BLaER1 (cell line): ENCODE data around the gene ARHGAP26.
A peak's percentile ranks its signal among the peaks of the same experiment; 100 is the strongest.

Experiments used
- H3K27ac ChIP-seq: shearing (Covaris generic); formaldehyde crosslinking; 2 replicates; pipeline ENCODE4 v1.8.1; 2022
- H3K27me3 ChIP-seq: shearing (Covaris generic); formaldehyde crosslinking; 2 replicates; pipeline ENCODE4 v1.8.1; 2022
- H3K36me3 ChIP-seq: shearing (Covaris generic); formaldehyde crosslinking; 2 replicates; pipeline ENCODE4 v1.8.1; 2022
- H3K4me1 ChIP-seq: shearing (Covaris generic); formaldehyde crosslinking; 2 replicates; pipeline ENCODE4 v1.8.1; 2022
- H3K4me2 ChIP-seq: shearing (Covaris generic); formaldehyde crosslinking; 2 replicates; pipeline ENCODE4 v1.8.1; 2022
- H3K4me3 ChIP-seq: shearing (Covaris generic); formaldehyde crosslinking; 2 replicates; pipeline ENCODE4 v1.8.1; 2022
- H3K9ac ChIP-seq: shearing (Covaris generic); formaldehyde crosslinking; 2 replicates; pipeline ENCODE4 v1.8.1; 2022
- H3K9me3 ChIP-seq: shearing (Covaris generic); formaldehyde crosslinking; 2 replicates; pipeline ENCODE4 v1.8.1; 2022
- H4K20me1 ChIP-seq: shearing (Covaris generic); formaldehyde crosslinking; 2 replicates; pipeline ENCODE4 v1.8.1; 2022
- Cebpa-rat ChIP-seq: shearing (Covaris generic); IDR thresholded peaks from 2 replicates; pipeline ENCODE4 v1.8.1; 2022

ARHGAP26 gene

DNA sequence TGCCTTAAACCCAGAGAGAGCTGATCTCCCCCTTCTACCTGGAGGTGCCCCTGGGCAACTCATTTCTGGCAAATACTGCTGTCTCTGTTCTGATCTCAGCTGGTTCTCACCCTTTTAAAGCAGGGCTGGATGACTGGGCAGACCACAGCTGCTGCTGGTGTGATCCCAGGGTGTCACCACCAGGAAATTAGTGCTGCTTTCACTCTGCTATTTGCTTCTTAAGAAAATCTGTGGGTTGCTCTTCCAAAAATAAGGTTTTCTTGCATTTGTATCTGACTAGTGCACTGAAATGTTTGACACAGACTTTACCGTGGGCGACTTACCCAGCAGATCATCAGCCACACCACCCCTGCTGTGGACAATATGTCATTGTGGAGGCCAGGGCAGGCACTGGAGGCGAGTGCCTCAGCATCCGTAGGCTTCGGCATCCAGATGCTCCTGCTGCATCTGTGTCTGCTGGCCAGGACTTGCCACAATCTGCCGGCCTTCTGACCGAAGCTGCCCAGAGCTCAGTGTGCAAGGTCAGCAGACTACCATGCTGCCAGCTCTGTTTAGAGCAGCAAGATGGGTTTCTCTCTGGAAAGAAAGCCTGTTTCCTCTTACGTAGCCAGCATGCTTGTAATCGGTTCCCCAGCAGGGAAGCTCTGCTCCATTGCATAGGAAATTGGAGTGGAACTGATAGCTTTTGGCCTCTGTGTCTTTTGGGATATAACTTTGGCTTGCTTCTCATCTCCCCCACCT lies 13.6 kb downstream of the ARHGAP26 start:
- H3K9me3 ChIP-seq, result no peaks in the 10 kb centered on the region
- H3K9ac ChIP-seq, result no peak overlapping the region
- no peaks in the 10 kb centered on the region for H3K27me3 ChIP-seq
- TF ChIP-seq Cebpa-rat, result no peak
- H3K27ac ChIP-seq, result no peak overlapping the region
- H3K36me3 ChIP-seq, result no peaks in the 10 kb centered on the region
- H3K4me3 ChIP-seq, result no peak overlapping the region
- H3K4me2 ChIP-seq, result peak overlapping the region; percentile 6
- 0 out of 2 replicates have a peak, but pooled peaks cover 10% of the 10 kb centered on the region for H4K20me1 ChIP-seq
- H3K4me1 ChIP-seq, result peaks cover 43% of the 10 kb centered on the region

DNA sequence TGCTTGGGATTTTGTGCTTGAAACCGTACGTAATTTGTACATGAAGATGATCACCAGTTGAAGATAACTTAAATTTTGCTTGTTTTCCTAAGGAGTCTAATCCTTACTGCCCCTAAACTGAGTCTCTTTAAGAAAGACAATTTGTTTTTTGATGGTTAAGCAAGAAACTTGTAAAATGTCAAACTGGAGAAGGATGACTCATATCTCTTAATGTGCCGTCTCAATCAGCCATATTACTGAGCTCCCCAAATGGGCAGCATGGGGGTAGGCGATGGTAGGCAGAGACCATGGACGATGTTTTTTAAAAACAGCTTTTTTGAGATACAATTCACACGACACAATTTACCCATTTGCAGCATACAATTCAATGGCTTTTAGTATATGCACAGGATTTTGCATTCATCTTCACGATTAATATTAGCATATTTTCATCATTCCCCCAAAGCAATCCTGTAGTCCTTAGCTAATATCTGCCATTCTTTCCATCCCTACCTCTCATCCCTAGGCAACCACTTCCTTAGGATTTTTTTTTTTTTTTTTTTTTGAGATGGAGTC lies 14.3 kb downstream of the ARHGAP26 start:
- Histone ChIP-seq H3K36me3 (no peaks in the 10 kb centered on the region), H3K4me2 (no peak overlapping the region), H3K4me3 (no peak overlapping the region), H3K27me3 (no peaks in the 10 kb centered on the region), H3K9ac (no peak overlapping the region), H4K20me1 (0 out of 2 replicates have a peak, but pooled peaks cover 5% of the 10 kb centered on the region), H3K4me1 (peaks cover 36% of the 10 kb centered on the region), H3K27ac (no peak overlapping the region), H3K9me3 (no peaks in the 10 kb centered on the region)
- TF ChIP-seq Cebpa-rat, result no peak

DNA sequence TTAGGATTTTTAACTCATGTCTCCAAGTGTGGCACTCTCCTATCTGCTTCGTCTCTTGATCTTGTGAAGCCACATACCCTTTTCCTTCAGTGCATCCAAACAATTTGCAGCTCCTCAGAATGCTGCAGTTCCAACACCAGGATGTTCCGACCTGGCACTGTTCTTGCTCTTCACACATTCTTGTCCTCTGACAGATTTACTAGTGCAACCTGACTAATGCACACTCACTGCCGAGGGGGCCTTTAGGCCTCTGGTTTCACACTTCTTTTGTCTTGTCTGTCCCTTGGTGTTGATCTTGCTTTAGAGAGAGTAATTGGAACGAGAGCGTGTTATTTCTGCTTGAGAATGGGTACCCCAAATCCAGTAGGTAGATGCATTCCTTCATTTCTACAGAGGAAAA lies 15.0 kb downstream of the ARHGAP26 start:
- Histone ChIP-seq H3K27me3 (no peaks in the 10 kb centered on the region), H3K4me1 (peaks cover 34% of the 10 kb centered on the region), H3K9ac (no peak overlapping the region), H3K4me2 (no peak overlapping the region), H3K9me3 (no peaks in the 10 kb centered on the region), H3K27ac (no peak overlapping the region), H3K4me3 (no peak overlapping the region), H3K36me3 (no peaks in the 10 kb centered on the region), H4K20me1 (no peaks in the 10 kb centered on the region)
- TF ChIP-seq Cebpa-rat, result no peak

DNA sequence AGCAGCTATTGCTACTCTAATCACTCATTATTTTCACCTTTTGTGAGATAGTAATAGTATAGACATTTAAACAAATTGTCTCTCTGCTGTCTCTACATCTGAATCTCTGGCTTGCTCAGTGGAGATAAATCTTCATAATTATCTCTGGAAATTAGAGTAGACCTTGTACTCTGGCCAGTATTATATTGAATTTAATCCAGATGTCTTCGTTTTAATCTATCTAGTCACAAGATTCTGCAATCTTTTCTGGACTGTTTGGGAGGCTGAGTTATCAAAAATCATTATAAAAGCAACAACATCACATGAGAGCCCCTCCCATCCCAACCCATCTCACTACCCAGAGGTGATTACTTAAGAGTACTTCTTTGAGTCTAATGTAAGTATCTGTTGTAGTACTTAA lies 19.0 kb downstream of the ARHGAP26 start:
- no peak overlapping the region for H3K27ac ChIP-seq
- H4K20me1 ChIP-seq, result no peaks in the 10 kb centered on the region
- H3K27me3 ChIP-seq, result no peaks in the 10 kb centered on the region
- H3K4me3 ChIP-seq, result no peak overlapping the region
- TF ChIP-seq Cebpa-rat, result no peak
- H3K36me3 ChIP-seq, result no peaks in the 10 kb centered on the region
- H3K9me3 ChIP-seq, result no peaks in the 10 kb centered on the region
- H3K4me1 ChIP-seq, result peaks cover 20% of the 10 kb centered on the region
- H3K9ac ChIP-seq, result no peak overlapping the region
- no peak overlapping the region for H3K4me2 ChIP-seq

DNA sequence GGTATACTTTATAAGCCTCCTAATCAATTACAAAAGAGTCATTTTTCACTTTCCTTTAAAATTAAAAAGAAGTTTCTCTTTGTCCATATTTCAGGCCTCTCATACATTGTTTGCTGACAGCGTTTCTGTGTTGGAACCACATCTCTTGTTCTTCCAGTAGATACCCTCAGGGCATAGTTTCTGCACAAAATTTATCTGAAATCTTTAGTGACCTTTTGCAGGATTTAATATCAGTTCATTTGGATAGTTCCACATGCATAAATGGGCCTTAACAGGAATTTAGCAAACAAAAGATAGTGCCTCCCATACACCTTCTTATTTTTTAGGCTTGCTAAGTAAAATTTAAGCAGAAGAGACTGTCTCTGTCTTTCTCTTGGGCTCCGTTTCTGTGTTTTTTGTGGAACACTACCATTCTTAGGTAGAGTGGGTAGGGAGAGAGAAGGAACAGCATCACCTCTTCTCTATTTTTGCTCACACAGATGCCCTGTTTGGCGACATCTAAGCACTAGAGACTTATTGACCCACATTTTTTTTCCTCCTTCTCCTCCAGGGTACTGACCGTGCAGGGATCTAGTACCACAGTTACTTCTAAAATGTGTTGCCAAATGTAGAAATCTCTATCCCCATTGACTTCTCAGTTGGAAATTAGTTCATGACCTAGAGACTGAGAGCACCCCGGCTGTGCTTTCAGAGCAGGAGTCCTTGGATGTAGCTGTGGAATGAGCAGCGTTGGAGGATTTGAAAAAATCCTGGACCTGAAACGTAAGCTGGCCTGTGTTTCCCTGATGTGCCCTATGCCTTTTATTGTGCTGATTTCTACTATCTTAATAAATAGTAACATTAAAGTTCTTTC lies 22.1 kb downstream of the ARHGAP26 start:
- Histone ChIP-seq H3K27me3 (no peaks in the 10 kb centered on the region), H3K36me3 (no peaks in the 10 kb centered on the region), H4K20me1 (no peaks in the 10 kb centered on the region), H3K27ac (no peak overlapping the region), H3K4me3 (no peak overlapping the region), H3K4me2 (no peak overlapping the region), H3K4me1 (peaks cover 33% of the 10 kb centered on the region), H3K9ac (no peak overlapping the region), H3K9me3 (no peaks in the 10 kb centered on the region)
- TF ChIP-seq Cebpa-rat, result no peak

DNA sequence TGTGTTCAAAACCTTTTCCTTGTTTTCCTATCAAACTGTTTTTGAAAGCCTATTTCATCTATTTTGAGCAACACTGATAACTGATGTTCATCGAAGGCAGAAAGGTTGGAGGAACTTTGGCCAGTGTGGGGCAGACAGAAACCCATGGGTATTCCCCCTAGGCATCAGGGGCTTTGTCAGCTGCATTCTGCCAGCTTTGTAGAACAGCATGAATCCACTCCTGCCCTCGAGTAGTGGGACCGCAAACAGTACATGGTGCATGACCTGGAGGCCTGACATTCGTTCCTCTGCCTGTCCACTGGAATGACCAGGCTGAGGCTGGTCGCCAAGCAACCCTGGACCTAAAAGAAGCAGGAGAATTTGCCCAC lies 22.7 kb downstream of the ARHGAP26 start:
- Histone ChIP-seq H3K27ac (no peak overlapping the region), H3K4me2 (no peak overlapping the region), H3K9me3 (no peaks in the 10 kb centered on the region), H4K20me1 (no peaks in the 10 kb centered on the region), H3K4me1 (peaks cover 32% of the 10 kb centered on the region), H3K9ac (no peak overlapping the region), H3K36me3 (no peaks in the 10 kb centered on the region), H3K4me3 (no peak overlapping the region), H3K27me3 (no peaks in the 10 kb centered on the region)
- TF ChIP-seq Cebpa-rat, result no peak

DNA sequence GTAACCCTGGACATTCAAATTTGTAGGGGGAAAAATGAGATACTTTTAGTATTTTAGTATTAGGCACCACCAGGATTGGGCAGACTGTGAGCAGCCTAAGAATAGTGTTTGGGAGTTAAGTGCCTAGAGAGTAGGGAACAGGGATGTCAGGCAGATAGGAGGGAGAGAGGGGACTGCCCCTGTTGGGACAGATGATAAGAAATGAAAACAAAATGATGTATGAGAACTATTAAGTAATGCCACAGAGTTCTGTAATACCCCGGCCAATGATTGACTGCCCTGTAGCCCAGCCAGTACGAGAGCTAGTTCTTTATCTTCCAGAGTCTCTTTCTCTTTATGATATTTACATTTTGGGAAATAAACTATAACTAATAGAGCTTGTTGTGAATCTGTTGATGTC lies 24.4 kb downstream of the ARHGAP26 start:
- Histone ChIP-seq H3K27me3 (no peaks in the 10 kb centered on the region), H3K36me3 (no peaks in the 10 kb centered on the region), H3K4me1 (peaks cover 43% of the 10 kb centered on the region), H3K4me3 (no peak overlapping the region), H3K9me3 (no peaks in the 10 kb centered on the region), H3K9ac (no peak overlapping the region), H3K27ac (no peak overlapping the region), H4K20me1 (no peaks in the 10 kb centered on the region), H3K4me2 (peak overlapping the region; percentile 57)
- TF ChIP-seq Cebpa-rat, result no peak

DNA sequence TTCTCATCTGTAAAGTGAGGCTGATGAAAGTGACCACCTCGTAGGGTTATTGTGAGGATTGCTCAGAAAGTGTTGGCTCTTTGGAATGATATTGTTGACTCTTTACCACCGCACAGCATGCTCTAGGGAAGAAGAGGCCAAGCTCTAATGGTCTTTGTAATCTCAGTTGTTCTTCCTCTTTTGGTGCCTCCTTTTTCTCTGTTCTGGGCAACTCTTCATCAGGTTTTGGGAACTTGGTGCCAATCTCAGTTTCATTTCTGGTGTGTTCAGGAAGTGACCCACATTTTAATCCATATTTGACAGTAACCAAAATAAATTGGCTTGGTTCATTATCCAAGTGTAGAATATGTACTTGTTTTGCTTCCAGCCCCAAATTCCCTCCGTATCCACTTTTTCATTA lies 25.1 kb downstream of the ARHGAP26 start:
- H3K9me3 ChIP-seq, result no peaks in the 10 kb centered on the region
- no peak overlapping the region for H3K27ac ChIP-seq
- H3K36me3 ChIP-seq, result no peaks in the 10 kb centered on the region
- TF ChIP-seq Cebpa-rat, result no peak
- no peak overlapping the region for H3K4me3 ChIP-seq
- H3K9ac ChIP-seq, result no peak overlapping the region
- H3K4me1 ChIP-seq, result peaks cover 48% of the 10 kb centered on the region
- no peaks in the 10 kb centered on the region for H3K27me3 ChIP-seq
- peak overlapping the region; percentile 57 for H3K4me2 ChIP-seq
- H4K20me1 ChIP-seq, result no peaks in the 10 kb centered on the region

DNA sequence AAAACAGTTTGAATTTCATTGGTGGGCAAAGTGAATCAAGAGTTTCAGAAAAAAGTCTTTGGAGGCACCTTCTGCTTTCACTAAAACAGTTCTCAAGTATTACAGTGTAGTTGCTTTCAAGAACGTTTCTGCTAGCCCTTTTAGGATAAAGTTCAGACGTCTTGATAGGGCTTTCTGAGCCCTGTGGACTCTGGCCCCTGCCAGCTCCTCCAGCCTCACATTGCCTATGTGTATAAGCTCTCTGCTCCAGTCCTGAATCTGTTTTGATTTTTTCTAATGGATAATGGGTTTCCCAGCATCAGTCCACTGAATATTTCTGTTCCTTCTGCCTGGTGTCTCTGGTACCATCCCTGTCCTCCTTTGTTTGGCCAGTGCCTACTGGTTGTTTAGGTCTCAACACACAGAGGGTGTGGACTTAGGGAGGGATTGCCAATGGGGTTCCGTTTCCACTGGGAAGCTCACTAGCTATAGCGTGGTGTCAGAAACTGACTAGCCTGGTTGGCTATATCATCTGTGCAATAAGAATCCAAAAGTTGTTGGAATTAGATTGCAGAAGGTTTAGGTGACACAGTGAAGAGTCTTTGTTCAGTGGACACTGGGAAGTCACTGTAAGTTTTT lies 26.4 kb downstream of the ARHGAP26 start:
- Histone ChIP-seq H4K20me1 (no peaks in the 10 kb centered on the region; the same call in 1 of the 2 replicates), H3K27ac (no peak overlapping the region), H3K9ac (no peak overlapping the region), H3K4me1 (peaks cover 61% of the 10 kb centered on the region), H3K9me3 (no peaks in the 10 kb centered on the region), H3K4me3 (no peak overlapping the region), H3K4me2 (no peak overlapping the region), H3K36me3 (no peaks in the 10 kb centered on the region), H3K27me3 (no peaks in the 10 kb centered on the region)
- no peak for TF ChIP-seq Cebpa-rat
